DND-41 (cell line): ENCODE measurements around the gene GSAP.

Experiments
- ATAC-seq: fragments of 200-7000 bp; cut with Tn5 transposase; 3 replicates; pipeline ENCODE4 v1.9.1; 2021; ENCODE audit warnings: low read depth; ENCODE audit not compliant: insufficient read depth
- DNase-seq: peaks from one replicate; pipeline ENCODE4 v3.0.0-alpha.2; 2020
- H2AFZ ChIP-seq: 2 replicates; pipeline ENCODE4 v1.6.0; 2012; ENCODE audit warnings: low read depth, low read length
- H3K27ac ChIP-seq: 2 replicates; pipeline ENCODE4 v1.5.1; 2012; ENCODE audit warnings: low read length, inconsistent platforms
- H3K27me3 ChIP-seq: fragments of 200-600 bp; sonication (generic); 2 replicates; pipeline ENCODE4 v1.6.0; 2012; ENCODE audit warnings: low read length, mild to moderate bottlenecking, inconsistent platforms; ENCODE audit not compliant: insufficient read depth, poor library complexity
- H3K36me3 ChIP-seq: 2 replicates; pipeline ENCODE4 v1.5.1; 2012; ENCODE audit warnings: low read length, inconsistent platforms; ENCODE audit not compliant: insufficient read depth
- H3K4me1 ChIP-seq: 2 replicates; pipeline ENCODE4 v1.5.1; 2012; ENCODE audit warnings: mild to moderate bottlenecking, low read length; ENCODE audit not compliant: insufficient read depth
- H3K4me2 ChIP-seq: 2 replicates; pipeline ENCODE4 v1.6.0; 2012; ENCODE audit warnings: mild to moderate bottlenecking, moderate library complexity, low read length, inconsistent platforms; ENCODE audit not compliant: insufficient read depth
- H3K4me3 ChIP-seq, 2 experiments: fragments of 200-600 bp in 1 of 2; shearing (Covaris generic) in 1 of 2; 2 replicates each; pipeline ENCODE4 v1.5.1; 2012 to 2016; ENCODE audit warnings: inconsistent platforms in 2 of 2, low read length in 2 of 2, mild to moderate bottlenecking in 2 of 2, low read depth in 1 of 2, moderate library complexity in 1 of 2
- H3K79me2 ChIP-seq: 2 replicates; pipeline ENCODE4 v1.6.0; 2012; ENCODE audit warnings: low read length, inconsistent platforms; ENCODE audit not compliant: insufficient read depth
- H3K9ac ChIP-seq: 2 replicates; pipeline ENCODE4 v1.6.0; 2012; ENCODE audit warnings: low read depth, mild to moderate bottlenecking, inconsistent platforms, low read length, moderate library complexity
- H3K9me3 ChIP-seq: 2 replicates; pipeline ENCODE4 v1.5.1; 2012; ENCODE audit warnings: low read length, moderate library complexity, mild to moderate bottlenecking, inconsistent platforms; ENCODE audit not compliant: insufficient read depth, severe bottlenecking
- H4K20me1 ChIP-seq: 2 replicates; pipeline ENCODE4 v1.6.0; 2012; ENCODE audit warnings: low read length; ENCODE audit not compliant: insufficient read depth
- CTCF ChIP-seq: IDR thresholded peaks from 2 replicates; pipeline ENCODE4 v1.5.1; 2012; ENCODE audit warnings: borderline replicate concordance, low read length, moderate library complexity, mild to moderate bottlenecking; ENCODE audit not compliant: poor library complexity, severe bottlenecking; ENCODE audit errors: extremely low read depth
- EZH2 ChIP-seq: IDR thresholded peaks from 3 replicates; pipeline ENCODE4 v1.6.1; 2012; ENCODE audit warnings: borderline replicate concordance, low read depth, mild to moderate bottlenecking, moderate library complexity, low read length, inconsistent platforms; ENCODE audit not compliant: severe bottlenecking

GSAP gene

GRCh38 chr7:77461842-77462241, 45.7 kb upstream of the GSAP start:
- Histone ChIP-seq H3K4me3 (no peak overlapping the region), H3K9ac (no peak overlapping the region), H3K79me2 (no peaks in the 10 kb centered on the region), H3K27ac (no peak overlapping the region), H3K36me3 (no peaks in the 10 kb centered on the region), H3K4me2 (no peak overlapping the region), H3K9me3 (no peaks in the 10 kb centered on the region), H2AFZ (no peak overlapping the region), H4K20me1 (no peaks in the 10 kb centered on the region), H3K27me3 (no peaks in the 10 kb centered on the region), H3K4me1 (no peaks in the 10 kb centered on the region)
- TF ChIP-seq EZH2 (no peak), CTCF (no peak)
- no peak for DNase-seq
- ATAC-seq, result no peak

- Histone ChIP-seq H3K9me3 (no peaks in the 10 kb centered on the region), H3K79me2 (no peaks in the 10 kb centered on the region), H3K36me3 (no peaks in the 10 kb centered on the region), H2AFZ (no peak overlapping the region), H3K4me2 (no peak overlapping the region), H3K27ac (no peak overlapping the region), H3K27me3 (no peaks in the 10 kb centered on the region), H3K4me1 (no peaks in the 10 kb centered on the region), H3K9ac (no peak overlapping the region), H3K4me3 (no peak overlapping the region), H4K20me1 (no peaks in the 10 kb centered on the region)
- DNase-seq (no peak), ATAC-seq (no peak)
- no peak for TF ChIP-seq CTCF
- TF ChIP-seq EZH2, result no peak
These were observed 45.1 kb upstream of the GSAP start for GRCh38 chr7:77461246-77461645.

GRCh38 chr7:77460057-77460486, 43.9 kb upstream of the GSAP start:
- H3K4me1 ChIP-seq, result no peaks in the 10 kb centered on the region

More at GRCh38 chr7:77460057-77460486, 43.9 kb upstream of the GSAP start:
- TF ChIP-seq CTCF (no peak), EZH2 (no peak)
- DNase-seq, result no peak
- Histone ChIP-seq H3K9ac (no peak overlapping the region), H3K27me3 (no peaks in the 10 kb centered on the region), H3K79me2 (no peaks in the 10 kb centered on the region), H4K20me1 (no peaks in the 10 kb centered on the region), H2AFZ (no peak overlapping the region), H3K4me3 (no peak overlapping the region), H3K4me2 (no peak overlapping the region), H3K27ac (no peak overlapping the region), H3K36me3 (no peaks in the 10 kb centered on the region), H3K9me3 (no peaks in the 10 kb centered on the region)
- no peak for ATAC-seq
